ENCODE measurements around the gene ANO2. TPM values are rescaled to one million over a fixed set of nuclear protein-coding genes. Genes with fewer than 3 reads are reported as not detected.

The ANO2 gene
- total RNA-seq, 8 experiments from 2014 or later = 0.46 to 162 (median 5.5) TPM

DNA sequence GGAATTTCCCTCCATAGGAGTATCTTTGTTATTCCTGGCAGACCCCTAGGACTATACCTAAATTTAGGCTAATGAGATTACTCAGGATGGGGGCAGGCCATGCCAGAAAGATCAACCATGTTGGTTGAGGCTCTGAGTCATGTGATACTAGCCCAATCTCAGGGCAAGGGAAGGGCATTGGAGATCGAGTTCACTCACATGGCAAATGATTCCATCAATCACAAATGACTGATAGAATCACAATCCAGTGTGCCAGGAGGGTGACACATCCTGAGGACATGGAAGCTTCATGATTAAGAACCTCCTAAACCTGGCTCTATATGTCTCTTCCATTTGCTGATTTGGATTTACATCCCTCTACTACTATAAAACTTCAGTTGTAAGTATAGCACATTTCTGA, 330.8 kb downstream of the ANO2 start:
- peaks cover 0 to 3% of the 10 kb centered on the region in 2 donors for H3K4me1 ChIP-seq (replicated peaks in 1 of 2)
- peak in 1 of 8 experiments; percentile 16 for ATAC-seq (replicated peaks in 6 of 8)
- 0 to 100% (median 37%) methylated on average over 1 of the region's 1 CpG; no CpG with 5 or more reads in 6 of the 10 experiments for WGBS, 10 experiments
- H3K27ac ChIP-seq = no peak overlapping the region
- H3K4me3 ChIP-seq = no peak overlapping the region
- in situ Hi-C loops (cut with MboI; ENCODE audit: low pct_unique_long_range_greater_than_20kb in 2 of 9, low sequenced_read_pairs in 9 of 9, unreplicated experiment in 9 of 9) = no loop called here

DNA sequence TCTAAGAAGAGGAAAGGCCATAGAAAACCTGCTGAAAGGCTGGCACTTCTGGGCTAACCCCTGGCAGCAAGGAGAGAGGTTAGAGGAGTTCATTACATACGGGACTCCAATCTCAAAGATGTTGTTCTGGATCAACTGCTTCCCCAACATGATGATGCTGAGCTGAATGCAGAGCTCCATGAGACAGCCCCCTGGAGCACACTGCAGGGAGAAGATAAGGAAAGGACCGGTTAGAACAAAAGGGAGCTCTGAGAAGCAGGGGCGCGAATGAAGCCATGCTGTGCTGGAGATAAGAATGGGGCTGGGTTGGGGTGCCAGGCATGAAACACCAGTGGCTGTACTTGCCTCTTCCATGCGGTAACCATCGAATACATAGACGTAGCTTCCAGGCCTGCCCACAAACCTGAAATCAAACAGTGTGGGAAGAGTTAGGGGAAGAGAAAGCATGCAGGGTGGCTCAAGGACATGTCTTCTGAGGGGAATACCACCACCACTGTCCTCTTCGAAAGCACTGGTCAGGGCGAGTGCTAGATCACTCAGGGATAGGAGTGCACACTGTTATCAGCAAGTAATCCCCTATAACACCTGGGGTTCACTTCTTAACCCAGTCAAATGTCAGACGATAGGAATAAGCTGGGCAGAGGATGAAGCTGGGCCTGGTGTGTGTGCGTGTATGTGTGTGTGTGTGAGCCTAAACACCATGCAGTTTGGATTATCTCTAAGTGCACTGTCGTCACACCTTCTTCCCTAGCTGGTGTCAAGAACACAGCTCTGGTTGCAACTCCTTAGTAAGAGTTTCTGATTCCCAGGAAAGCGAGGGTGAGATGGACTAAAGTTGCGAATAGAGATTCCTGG, 332.3 kb downstream of the ANO2 start:
- in situ Hi-C loops (cut with MboI; ENCODE audit: low pct_unique_long_range_greater_than_20kb in 2 of 9, low sequenced_read_pairs in 9 of 9, unreplicated experiment in 9 of 9) = no loop called here
- H3K4me1 ChIP-seq (replicated peaks in 1 of 2) = peaks cover 0 to 3% of the 10 kb centered on the region in 2 donors
- H3K4me3 ChIP-seq = no peak overlapping the region
- no peak overlapping the region for H3K27ac ChIP-seq
- WGBS, 10 experiments = 78 to 100% (median 88%) methylated on average over 1 to 8 of the region's 14 CpGs; no CpG with 5 or more reads in 2 of the 10 experiments
- ATAC-seq (replicated peaks in 6 of 8) = peak in 1 of 8 experiments; percentile 6

GRCh38 chr12:5611162-5611561, 333.9 kb downstream of the ANO2 start:
- peak in 4 of 8 experiments; percentile 41 to 75 (median 68) for ATAC-seq (replicated peaks in 6 of 8)
- Histone ChIP-seq H3K4me3 (no peak overlapping the region), H3K27ac (no peak overlapping the region), H3K4me1 (replicated peaks in 1 of 2) (peaks cover 0 to 3% of the 10 kb centered on the region in 2 donors)
- in situ Hi-C loops (cut with MboI; ENCODE audit: low pct_unique_long_range_greater_than_20kb in 2 of 9, low sequenced_read_pairs in 9 of 9, unreplicated experiment in 9 of 9) = no loop called here
- 0 to 90% (median 58%) methylated on average over 1 to 5 of the region's 5 CpGs; no CpG with 5 or more reads in 1 of the 10 experiments for whole genome bisulfite sequencing, 10 experiments

- no peak overlapping the region for H3K27ac ChIP-seq
- no peak for ATAC-seq (replicated peaks in 6 of 8)
- no peak overlapping the region for H3K4me3 ChIP-seq
- in situ Hi-C loops (cut with MboI; ENCODE audit: low pct_unique_long_range_greater_than_20kb in 2 of 9, low sequenced_read_pairs in 9 of 9, unreplicated experiment in 9 of 9) = no loop called here
- no peaks in the 10 kb centered on the region for H3K4me1 ChIP-seq (replicated peaks in 1 of 2)
- 64 to 100% (median 100%) methylated on average over 1 to 4 of the region's 4 CpGs; no CpG with 5 or more reads in 3 of the 10 experiments for WGBS, 10 experiments
Measured at GRCh38 chr12:5599378-5599777, 345.7 kb downstream of the ANO2 start.

- H3K4me3 ChIP-seq = no peak overlapping the region
- in situ Hi-C loops (cut with MboI; ENCODE audit: low pct_unique_long_range_greater_than_20kb in 2 of 9, low sequenced_read_pairs in 9 of 9, unreplicated experiment in 9 of 9) = no loop called here
- no peaks in the 10 kb centered on the region for H3K4me1 ChIP-seq (replicated peaks in 1 of 2)
- no peak for ATAC-seq (replicated peaks in 6 of 8)
- H3K27ac ChIP-seq = no peak overlapping the region
Measured at GRCh38 chr12:5593998-5594397, 351.1 kb downstream of the ANO2 start.

- 40 to 100% (median 85%) methylated on average over 1 of the region's 1 CpG; no CpG with 5 or more reads in 5 of the 10 experiments for WGBS, 10 experiments
- H3K4me1 ChIP-seq (replicated peaks in 1 of 2) = no peaks in the 10 kb centered on the region
- H3K27ac ChIP-seq = no peak overlapping the region
- in situ Hi-C loops (cut with MboI; ENCODE audit: low pct_unique_long_range_greater_than_20kb in 2 of 9, low sequenced_read_pairs in 9 of 9, unreplicated experiment in 9 of 9) = no loop called here
- peak in 3 of 8 experiments; percentile 16 to 26 (median 20) for ATAC-seq (replicated peaks in 6 of 8)
- H3K4me3 ChIP-seq = no peak overlapping the region
Measured at GRCh38 chr12:5593086-5593485, 352.0 kb downstream of the ANO2 start.

GRCh38 chr12:5592310-5592709, 352.7 kb downstream of the ANO2 start:
- no peak overlapping the region for H3K27ac ChIP-seq
- WGBS, 10 experiments = 2 to 100% (median 87%) methylated on average over 1 to 8 of the region's 8 CpGs
- H3K4me1 ChIP-seq (replicated peaks in 1 of 2) = peaks cover 0 to 2% of the 10 kb centered on the region in 2 donors
- peak in 3 of 8 experiments; percentile 75 to 95 (median 94) for ATAC-seq (replicated peaks in 6 of 8)
- in situ Hi-C loops (cut with MboI; ENCODE audit: low pct_unique_long_range_greater_than_20kb in 2 of 9, low sequenced_read_pairs in 9 of 9, unreplicated experiment in 9 of 9) = no loop called here
- H3K4me3 ChIP-seq = no peak overlapping the region

GRCh38 chr12:5590316-5590715, 354.7 kb downstream of the ANO2 start:
- Histone ChIP-seq H3K27ac (no peak overlapping the region), H3K4me1 (replicated peaks in 1 of 2) (peaks cover 0 to 3% of the 10 kb centered on the region in 2 donors), H3K4me3 (no peak overlapping the region)
- in situ Hi-C loops (cut with MboI; ENCODE audit: low pct_unique_long_range_greater_than_20kb in 2 of 9, low sequenced_read_pairs in 9 of 9, unreplicated experiment in 9 of 9) = no loop called here
- 60 to 100% (median 84%) methylated on average over 1 to 6 of the region's 8 CpGs; no CpG with 5 or more reads in 3 of the 10 experiments for WGBS, 10 experiments
- ATAC-seq (replicated peaks in 6 of 8) = no peak

GRCh38 chr12:5589054-5589453, 356.0 kb downstream of the ANO2 start:
- no peak for ATAC-seq (replicated peaks in 6 of 8)
- no peak overlapping the region for H3K27ac ChIP-seq
- peaks cover 0 to 3% of the 10 kb centered on the region in 2 donors for H3K4me1 ChIP-seq (replicated peaks in 1 of 2)
- in situ Hi-C loops (cut with MboI; ENCODE audit: low pct_unique_long_range_greater_than_20kb in 2 of 9, low sequenced_read_pairs in 9 of 9, unreplicated experiment in 9 of 9) = no loop called here
- WGBS, 10 experiments = 37 to 96% (median 75%) methylated on average over 1 to 7 of the region's 7 CpGs; no CpG with 5 or more reads in 1 of the 10 experiments
- H3K4me3 ChIP-seq = no peak overlapping the region

GRCh38 chr12:5588591-5588990, 356.5 kb downstream of the ANO2 start:
- no peak for ATAC-seq (replicated peaks in 6 of 8)
- in situ Hi-C loops (cut with MboI; ENCODE audit: low pct_unique_long_range_greater_than_20kb in 2 of 9, low sequenced_read_pairs in 9 of 9, unreplicated experiment in 9 of 9) = no loop called here
- WGBS, 10 experiments = 20 to 100% (median 74%) methylated on average over 1 to 6 of the region's 6 CpGs

GRCh38 chr12:5588176-5588575, 356.9 kb downstream of the ANO2 start:
- Histone ChIP-seq H3K27ac (no peak overlapping the region), H3K4me1 (replicated peaks in 1 of 2) (peaks cover 0 to 3% of the 10 kb centered on the region in 2 donors), H3K4me3 (no peak overlapping the region)
- WGBS, 10 experiments = 86 to 100% (median 100%) methylated on average over 1 to 5 of the region's 7 CpGs; no CpG with 5 or more reads in 5 of the 10 experiments
- in situ Hi-C loops (cut with MboI; ENCODE audit: low pct_unique_long_range_greater_than_20kb in 2 of 9, low sequenced_read_pairs in 9 of 9, unreplicated experiment in 9 of 9) = no loop called here
- no peak for ATAC-seq (replicated peaks in 6 of 8)

More at GRCh38 chr12:5588591-5588990, 356.5 kb downstream of the ANO2 start:
- Histone ChIP-seq H3K4me3 (no peak overlapping the region), H3K27ac (no peak overlapping the region), H3K4me1 (replicated peaks in 1 of 2) (peaks cover 0 to 3% of the 10 kb centered on the region in 2 donors)

- WGBS, 10 experiments = 56 to 67% methylated on average over 1 to 2 of the region's 5 CpGs; no CpG with 5 or more reads in 8 of the 10 experiments
- in situ Hi-C loops (cut with MboI; ENCODE audit: low pct_unique_long_range_greater_than_20kb in 2 of 9, low sequenced_read_pairs in 9 of 9, unreplicated experiment in 9 of 9) = no loop called here
- ATAC-seq (replicated peaks in 6 of 8) = no peak
Measured at GRCh38 chr12:5587711-5588121, 357.3 kb downstream of the ANO2 start.

GRCh38 chr12:5586201-5586600, 358.9 kb downstream of the ANO2 start:
- in situ Hi-C loops (cut with MboI; ENCODE audit: low pct_unique_long_range_greater_than_20kb in 2 of 9, low sequenced_read_pairs in 9 of 9, unreplicated experiment in 9 of 9) = no loop called here
- peak in 3 of 8 experiments; percentile 27 to 83 (median 28) for ATAC-seq (replicated peaks in 6 of 8)

More at GRCh38 chr12:5587711-5588121, 357.3 kb downstream of the ANO2 start:
- H3K27ac ChIP-seq = no peak overlapping the region
- H3K4me3 ChIP-seq = no peak overlapping the region
- peaks cover 0 to 3% of the 10 kb centered on the region in 2 donors for H3K4me1 ChIP-seq (replicated peaks in 1 of 2)

More at GRCh38 chr12:5586201-5586600, 358.9 kb downstream of the ANO2 start:
- no peak overlapping the region for H3K4me3 ChIP-seq
- no peak overlapping the region for H3K27ac ChIP-seq
- WGBS, 10 experiments = 0 to 100% (median 70%) methylated on average over 1 to 3 of the region's 4 CpGs; no CpG with 5 or more reads in 3 of the 10 experiments
- peaks cover 0 to 3% of the 10 kb centered on the region in 2 donors for H3K4me1 ChIP-seq (replicated peaks in 1 of 2)

Measured in motor neuron (in vitro differentiated cells).